Brain microvascular endothelial cell (primary cell): ENCODE measurements around the gene ATP8A2.

Source experiments
- DNase-seq: peaks from one replicate; pipeline ENCODE4 v3.0.0-alpha.2; 2020
- H3K27ac ChIP-seq: fragments of 250-450 bp; sonication (Bioruptor Pico); 2 replicates; pipeline ENCODE4 v1.5.1; 2020; ENCODE audit warnings: mild to moderate bottlenecking, moderate library complexity
- H3K27me3 ChIP-seq: fragments of 250-450 bp; sonication (Bioruptor Pico); replicated peaks from 2 replicates; pipeline ENCODE4 v1.5.1; 2020; ENCODE audit warnings: mild to moderate bottlenecking
- H3K36me3 ChIP-seq: fragments of 250-450 bp; sonication (Bioruptor Pico); replicated peaks from 2 replicates; pipeline ENCODE4 v1.5.1; 2020; ENCODE audit warnings: mild to moderate bottlenecking
- H3K4me3 ChIP-seq: 2 replicates; pipeline ENCODE4 v1.5.1; 2011; ENCODE audit warnings: low read depth, mild to moderate bottlenecking, control low read depth, low read length, moderate library complexity
- CTCF ChIP-seq: IDR thresholded peaks from 2 replicates; pipeline ENCODE4 v1.5.1; 2011; ENCODE audit warnings: low read depth, mild to moderate bottlenecking, moderate library complexity, low read length, control low read depth, inconsistent platforms; ENCODE audit errors: missing control alignments
- in situ Hi-C: cut with HindIII; loops from 2 replicates; pipeline ENCODE4 v1.10.0; 2017; ENCODE audit warnings: low sequenced_read_pairs, low pct_ligation_motif_present

ATP8A2 gene

GRCh38 chr13:26029581-26030136 is 657.9 kb downstream of the ATP8A2 start:
- Histone ChIP-seq H3K36me3 (no peaks in the 10 kb centered on the region), H3K27me3 (no peaks in the 10 kb centered on the region), H3K27ac (no peak overlapping the region), H3K4me3 (no peak overlapping the region)
- in situ Hi-C loops, result no loop called here
- TF ChIP-seq CTCF, result no peak
- DNase-seq, result no peak

GRCh38 chr13:26030331-26030730 is 658.6 kb downstream of the ATP8A2 start:
- Histone ChIP-seq H3K27ac (no peak overlapping the region), H3K27me3 (no peaks in the 10 kb centered on the region), H3K36me3 (no peaks in the 10 kb centered on the region), H3K4me3 (no peak overlapping the region)
- DNase-seq, result no peak
- in situ Hi-C loops, result no loop called here
- TF ChIP-seq CTCF, result no peak

GRCh38 chr13:26034018-26034417 is 662.2 kb downstream of the ATP8A2 start:
- no peak for TF ChIP-seq CTCF
- Histone ChIP-seq H3K27me3 (no peaks in the 10 kb centered on the region), H3K27ac (no peak overlapping the region), H3K4me3 (no peak overlapping the region), H3K36me3 (no peaks in the 10 kb centered on the region)
- in situ Hi-C loops, result no loop called here
- DNase-seq, result no peak

GRCh38 chr13:26036383-26036782 is 664.6 kb downstream of the ATP8A2 start:
- in situ Hi-C loops, result no loop called here
- no peak for TF ChIP-seq CTCF
- DNase-seq, result no peak

GRCh38 chr13:26037302-26037701 is 665.5 kb downstream of the ATP8A2 start:
- TF ChIP-seq CTCF, result peak; percentile 78
- in situ Hi-C loops, result no loop called here
- no peak for DNase-seq

More at GRCh38 chr13:26036383-26036782, 664.6 kb downstream of the ATP8A2 start:
- Histone ChIP-seq H3K36me3 (no peaks in the 10 kb centered on the region), H3K4me3 (no peak overlapping the region), H3K27ac (no peak overlapping the region), H3K27me3 (no peaks in the 10 kb centered on the region)

GRCh38 chr13:26038931-26039475 is 667.2 kb downstream of the ATP8A2 start:
- Histone ChIP-seq H3K4me3 (no peak overlapping the region), H3K27ac (no peak overlapping the region), H3K27me3 (no peaks in the 10 kb centered on the region), H3K36me3 (no peaks in the 10 kb centered on the region)
- DNase-seq, result no peak
- in situ Hi-C loops, result no loop called here
- no peak for TF ChIP-seq CTCF

More at GRCh38 chr13:26037302-26037701, 665.5 kb downstream of the ATP8A2 start:
- no peaks in the 10 kb centered on the region for H3K36me3 ChIP-seq
- no peak overlapping the region for H3K4me3 ChIP-seq
- H3K27ac ChIP-seq, result no peak overlapping the region
- no peaks in the 10 kb centered on the region for H3K27me3 ChIP-seq
